LNCaP clone FGC (cell line): Measurements from ENCODE around the gene ERC1.

Source experiments
- DNase-seq: peaks from one replicate; pipeline ENCODE4 v3.0.0-alpha.2; 2011; ENCODE audit warnings: low read depth
- H3K4me3 ChIP-seq: 2 replicates; pipeline ENCODE4 v1.5.1; 2011; ENCODE audit warnings: mild to moderate bottlenecking, low read depth, low read length, control low read depth
- TF ChIP-seq, protein P1 (sequence below): IDR thresholded peaks from 2 replicates; pipeline ENCODE4 v1.5.1; 2012; ENCODE audit warnings: mild to moderate bottlenecking; ENCODE audit not compliant: control insufficient read depth, insufficient read depth; ENCODE audit errors: extremely low read depth

ERC1 gene

DNA sequence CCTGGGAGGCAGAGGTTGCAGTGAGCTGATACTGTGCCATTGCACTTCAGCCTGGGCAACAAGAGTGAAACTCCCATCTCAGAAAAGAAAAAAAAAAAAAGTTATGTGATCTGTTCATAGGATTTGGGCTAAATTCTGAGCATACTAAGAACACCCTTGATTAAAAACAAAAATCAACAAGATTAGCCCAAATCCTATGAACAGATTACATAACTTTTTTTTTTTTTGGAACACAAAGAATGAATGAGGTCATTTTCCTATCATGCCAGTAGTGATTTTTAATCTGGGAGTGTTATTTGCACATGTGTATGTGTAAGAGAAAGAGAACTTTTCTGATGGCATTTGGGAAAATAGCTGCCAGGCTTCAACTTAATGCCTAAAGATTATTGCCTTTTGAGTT, 208.7 kb downstream of the ERC1 start:
- no peak for DNase-seq
- TF ChIP-seq, protein P1, sequence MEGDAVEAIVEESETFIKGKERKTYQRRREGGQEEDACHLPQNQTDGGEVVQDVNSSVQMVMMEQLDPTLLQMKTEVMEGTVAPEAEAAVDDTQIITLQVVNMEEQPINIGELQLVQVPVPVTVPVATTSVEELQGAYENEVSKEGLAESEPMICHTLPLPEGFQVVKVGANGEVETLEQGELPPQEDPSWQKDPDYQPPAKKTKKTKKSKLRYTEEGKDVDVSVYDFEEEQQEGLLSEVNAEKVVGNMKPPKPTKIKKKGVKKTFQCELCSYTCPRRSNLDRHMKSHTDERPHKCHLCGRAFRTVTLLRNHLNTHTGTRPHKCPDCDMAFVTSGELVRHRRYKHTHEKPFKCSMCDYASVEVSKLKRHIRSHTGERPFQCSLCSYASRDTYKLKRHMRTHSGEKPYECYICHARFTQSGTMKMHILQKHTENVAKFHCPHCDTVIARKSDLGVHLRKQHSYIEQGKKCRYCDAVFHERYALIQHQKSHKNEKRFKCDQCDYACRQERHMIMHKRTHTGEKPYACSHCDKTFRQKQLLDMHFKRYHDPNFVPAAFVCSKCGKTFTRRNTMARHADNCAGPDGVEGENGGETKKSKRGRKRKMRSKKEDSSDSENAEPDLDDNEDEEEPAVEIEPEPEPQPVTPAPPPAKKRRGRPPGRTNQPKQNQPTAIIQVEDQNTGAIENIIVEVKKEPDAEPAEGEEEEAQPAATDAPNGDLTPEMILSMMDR, result no peak

DNA sequence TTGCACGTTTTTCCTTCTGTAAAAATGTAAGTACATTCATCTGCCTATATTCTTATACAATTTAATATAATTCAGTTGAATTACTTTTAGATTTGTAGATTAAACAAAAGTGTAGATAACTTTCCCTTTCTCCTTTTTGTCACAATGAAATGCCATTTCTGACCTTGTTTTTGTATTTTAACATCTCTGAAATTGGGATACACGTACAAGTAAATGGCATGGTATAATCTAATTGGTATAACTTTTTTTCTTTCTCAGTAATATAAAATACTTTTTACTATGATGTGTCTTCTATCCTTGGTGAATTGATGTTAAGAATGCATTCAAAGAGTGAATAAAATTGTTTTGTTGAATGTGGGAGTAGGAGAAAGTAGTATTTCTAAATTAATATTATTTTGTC, 210.0 kb downstream of the ERC1 start:
- H3K4me3 ChIP-seq, result no peak overlapping the region
- TF ChIP-seq, protein P1, result no peak
- no peak for DNase-seq

More for the DNA sequence above, 208.7 kb downstream of the ERC1 start:
- no peak overlapping the region for H3K4me3 ChIP-seq

DNA sequence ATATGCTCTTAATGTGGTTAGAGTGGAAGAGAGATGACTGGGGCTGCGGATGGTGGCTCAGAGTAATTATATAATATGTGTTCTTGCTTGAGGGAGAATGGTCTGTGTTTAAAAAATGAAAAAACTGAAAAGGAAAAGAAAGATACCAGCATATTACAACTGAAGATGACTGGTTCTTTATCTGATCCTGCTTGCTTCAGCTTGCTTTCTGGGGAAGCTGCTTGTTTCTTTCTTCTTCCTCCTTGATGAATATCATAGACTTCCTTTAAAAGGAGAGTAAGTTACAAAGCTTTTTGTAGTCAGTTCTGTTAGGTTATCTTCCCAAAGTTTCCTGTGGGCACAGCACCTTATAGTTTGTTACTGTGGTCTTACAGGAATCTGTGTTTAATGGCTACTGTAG, 210.9 kb downstream of the ERC1 start:
- TF ChIP-seq, protein P1, result no peak
- DNase-seq, result no peak
- H3K4me3 ChIP-seq, result no peak overlapping the region

DNA sequence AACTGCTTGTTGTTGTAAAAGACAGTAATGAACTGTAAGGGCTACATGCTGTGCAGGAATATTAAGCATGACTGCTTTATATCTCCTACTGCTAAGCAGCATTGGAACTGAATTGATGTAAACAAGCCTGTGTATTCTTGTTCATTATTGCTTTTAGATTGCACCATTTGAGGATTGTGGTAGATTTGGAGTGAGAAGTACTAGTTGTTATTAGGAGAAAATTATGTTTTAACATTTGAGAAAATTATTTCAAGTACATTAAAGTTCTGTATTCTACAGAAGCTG, 212.7 kb downstream of the ERC1 start:
- DNase-seq, result no peak
- no peak overlapping the region for H3K4me3 ChIP-seq
- TF ChIP-seq, protein P1, result no peak

DNA sequence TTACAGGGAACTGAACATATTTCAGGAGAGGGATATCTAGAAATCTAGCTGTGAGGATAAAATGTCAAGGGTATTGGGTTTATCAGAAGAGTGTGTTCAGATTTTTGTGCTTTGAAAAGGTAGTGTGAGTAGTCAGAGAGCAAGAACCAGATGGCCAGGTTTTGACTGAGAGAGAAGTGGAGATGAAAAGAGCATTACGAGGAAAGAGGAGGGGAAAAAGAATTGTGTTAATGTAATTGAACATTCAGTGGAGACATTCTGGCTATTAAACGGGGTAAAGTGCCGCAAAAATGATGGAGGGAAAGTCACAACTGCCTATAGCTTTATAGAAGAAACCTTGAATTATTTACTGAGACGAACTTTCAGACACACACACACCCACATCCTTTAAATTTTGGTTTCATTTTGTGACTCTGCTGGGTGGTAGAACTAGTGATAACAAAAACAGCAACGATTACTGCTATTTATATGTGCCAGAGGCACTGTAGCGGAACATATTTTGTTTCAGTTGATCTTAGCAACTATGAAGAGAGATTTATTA, 213.6 kb downstream of the ERC1 start:
- no peak overlapping the region for H3K4me3 ChIP-seq
- TF ChIP-seq, protein P1, result no peak
- DNase-seq, result no peak

DNA sequence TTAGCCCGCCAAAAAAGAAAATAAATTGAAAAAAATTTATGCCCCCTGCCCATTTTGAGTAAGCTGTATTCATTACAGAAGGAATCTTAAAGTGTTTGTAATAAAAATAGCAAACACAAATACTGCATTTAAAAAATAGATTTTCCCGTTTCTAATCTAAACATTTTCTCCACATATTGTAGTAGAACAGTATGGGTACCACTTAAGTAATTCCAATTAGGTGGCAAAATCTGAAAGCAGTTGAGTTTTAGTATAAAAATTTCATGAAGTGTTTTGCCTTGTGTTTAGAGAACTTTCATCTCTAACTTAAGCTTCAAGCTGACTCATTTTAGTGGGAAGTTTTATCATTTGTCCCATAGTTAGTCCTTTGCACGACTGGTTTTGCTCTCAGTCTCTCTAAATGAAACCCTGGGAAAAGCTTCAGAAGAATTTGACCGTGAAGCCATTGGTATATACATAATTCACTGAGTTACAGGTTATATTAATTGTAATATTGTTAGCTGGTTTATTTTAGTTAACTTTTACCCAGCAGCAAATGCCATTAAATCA, 214.6 kb downstream of the ERC1 start:
- no peak overlapping the region for H3K4me3 ChIP-seq
- no peak for DNase-seq
- TF ChIP-seq, protein P1, result no peak

DNA sequence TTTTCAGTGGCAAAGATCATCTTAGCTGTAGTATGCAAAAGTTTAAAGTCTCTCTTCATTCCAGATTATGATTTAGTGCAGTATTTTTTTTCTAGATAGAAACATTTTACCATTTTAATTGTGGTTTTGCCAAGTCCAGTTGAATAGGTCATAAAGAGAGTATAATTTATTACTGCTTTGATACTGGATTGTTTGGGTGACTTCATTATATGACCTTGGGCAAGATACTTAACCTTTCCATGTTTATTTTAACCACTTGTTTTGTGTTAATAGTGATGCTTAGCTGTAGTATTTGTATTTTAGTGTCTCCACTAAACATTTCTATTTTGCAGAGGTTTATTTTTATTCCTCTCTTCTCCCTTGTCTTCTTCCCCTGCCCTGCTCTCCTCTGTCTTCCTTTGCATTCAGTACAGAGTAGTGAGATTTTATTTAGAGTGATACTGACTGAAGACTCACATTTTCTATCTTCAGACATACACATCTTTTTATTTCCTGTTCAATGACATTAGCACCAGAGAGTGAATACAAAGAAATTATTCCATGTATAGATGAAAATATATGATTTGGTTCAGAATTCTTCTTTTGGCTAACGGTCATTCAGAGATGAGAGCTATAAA, 215.2 kb downstream of the ERC1 start:
- DNase-seq, result no peak
- TF ChIP-seq, protein P1, result no peak
- H3K4me3 ChIP-seq, result no peak overlapping the region
